ENCODE results near the gene SLC17A2. TPM values are rescaled to one million over a fixed set of nuclear protein-coding genes. Genes with fewer than 3 reads are reported as not detected.

SLC17A2 gene
- total RNA-seq, 4 donors from 2014 or later, result not detected

DNA sequence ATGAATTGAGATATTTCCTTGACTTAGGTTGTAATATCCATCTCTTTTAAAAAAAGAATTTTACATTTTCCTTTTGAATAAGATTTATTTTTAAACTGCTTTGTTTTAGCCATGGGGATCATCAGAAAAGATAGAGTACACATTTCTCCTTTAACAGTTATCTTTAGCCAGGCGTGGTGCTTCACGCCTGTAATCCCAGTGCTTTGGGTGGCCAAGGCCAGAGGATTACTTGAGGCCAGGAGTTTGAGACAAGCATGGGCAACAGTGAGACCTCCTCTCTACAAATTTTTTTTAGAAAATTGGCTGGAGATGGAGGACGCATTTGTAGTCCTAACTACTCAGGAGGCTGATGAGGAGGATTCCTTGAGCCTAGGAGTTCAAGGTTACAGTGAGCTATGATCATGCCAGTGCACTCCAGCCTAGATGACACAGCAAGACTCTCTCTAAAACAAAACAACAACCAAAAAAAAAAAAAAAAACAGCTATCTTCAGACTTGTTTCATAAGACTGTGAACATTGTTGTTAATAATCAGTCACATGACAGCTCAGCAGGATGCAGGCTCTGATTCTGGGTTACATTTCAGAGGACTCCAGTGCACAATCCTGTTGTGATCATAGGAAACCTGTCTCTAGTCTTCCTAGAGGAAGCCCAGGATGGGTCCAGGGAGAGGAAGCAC is 54.4 kb downstream of the SLC17A2 start:
- TF ChIP-seq, protein P1, sequence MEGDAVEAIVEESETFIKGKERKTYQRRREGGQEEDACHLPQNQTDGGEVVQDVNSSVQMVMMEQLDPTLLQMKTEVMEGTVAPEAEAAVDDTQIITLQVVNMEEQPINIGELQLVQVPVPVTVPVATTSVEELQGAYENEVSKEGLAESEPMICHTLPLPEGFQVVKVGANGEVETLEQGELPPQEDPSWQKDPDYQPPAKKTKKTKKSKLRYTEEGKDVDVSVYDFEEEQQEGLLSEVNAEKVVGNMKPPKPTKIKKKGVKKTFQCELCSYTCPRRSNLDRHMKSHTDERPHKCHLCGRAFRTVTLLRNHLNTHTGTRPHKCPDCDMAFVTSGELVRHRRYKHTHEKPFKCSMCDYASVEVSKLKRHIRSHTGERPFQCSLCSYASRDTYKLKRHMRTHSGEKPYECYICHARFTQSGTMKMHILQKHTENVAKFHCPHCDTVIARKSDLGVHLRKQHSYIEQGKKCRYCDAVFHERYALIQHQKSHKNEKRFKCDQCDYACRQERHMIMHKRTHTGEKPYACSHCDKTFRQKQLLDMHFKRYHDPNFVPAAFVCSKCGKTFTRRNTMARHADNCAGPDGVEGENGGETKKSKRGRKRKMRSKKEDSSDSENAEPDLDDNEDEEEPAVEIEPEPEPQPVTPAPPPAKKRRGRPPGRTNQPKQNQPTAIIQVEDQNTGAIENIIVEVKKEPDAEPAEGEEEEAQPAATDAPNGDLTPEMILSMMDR (IDR thresholded peaks at IDR 0.05; ENCODE audit: low read depth), result no peak

GRCh38 chr6:25875563-25875905 is 55.0 kb downstream of the SLC17A2 start:
- TF ChIP-seq, protein P1 (IDR thresholded peaks at IDR 0.05; ENCODE audit: low read depth), result no peak

DNA sequence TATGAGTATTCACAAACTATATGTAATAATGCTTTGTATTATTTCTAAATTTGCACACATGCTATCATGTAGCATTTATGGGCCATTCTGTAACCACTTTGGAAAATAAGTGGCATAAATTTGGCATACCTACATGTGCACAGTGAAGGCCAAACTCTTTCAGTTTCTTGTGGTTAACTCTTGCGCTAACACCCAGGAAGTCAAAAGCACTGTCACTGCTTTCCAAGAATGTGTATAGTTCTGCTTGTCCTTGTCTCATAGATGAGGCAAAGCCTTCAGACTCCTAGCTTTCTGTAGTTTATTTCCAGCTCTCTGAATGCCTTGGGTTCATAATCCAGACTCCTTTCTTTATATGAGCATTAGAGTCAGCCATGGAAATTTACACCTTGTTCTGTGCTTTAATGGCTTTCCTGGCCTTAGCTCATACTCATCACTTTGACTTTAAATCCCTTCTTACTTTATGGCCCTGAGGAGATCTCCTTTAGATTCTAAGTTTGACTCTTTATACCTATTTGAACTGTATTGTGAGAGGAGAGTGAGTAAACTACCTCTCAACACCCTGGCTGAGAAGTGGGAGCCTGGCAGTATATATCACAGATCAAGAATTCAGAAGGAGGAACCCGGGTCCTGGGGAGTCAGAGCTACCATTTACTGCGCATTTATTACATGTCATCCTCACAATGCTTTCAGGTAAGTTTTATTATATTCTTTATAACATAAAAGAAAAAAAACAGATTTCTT is 55.5 kb downstream of the SLC17A2 start:
- TF ChIP-seq, protein P1 (IDR thresholded peaks at IDR 0.05; ENCODE audit: low read depth), result no peak

- TF ChIP-seq, protein P1 (IDR thresholded peaks at IDR 0.05; ENCODE audit: low read depth), result no peak
Measured at GRCh38 chr6:25874118-25874517, 56.4 kb downstream of the SLC17A2 start, which contains the start of gene SLC17A3. SLC17A3 (minus strand) TSS chr6:25874243; CDS start chr6:25868387, 5,856 bp downstream.

- TF ChIP-seq, protein P1 (IDR thresholded peaks at IDR 0.05; ENCODE audit: low read depth), result no peak
Measured at GRCh38 chr6:25872814-25873213, 57.7 kb downstream of the SLC17A2 start.

DNA sequence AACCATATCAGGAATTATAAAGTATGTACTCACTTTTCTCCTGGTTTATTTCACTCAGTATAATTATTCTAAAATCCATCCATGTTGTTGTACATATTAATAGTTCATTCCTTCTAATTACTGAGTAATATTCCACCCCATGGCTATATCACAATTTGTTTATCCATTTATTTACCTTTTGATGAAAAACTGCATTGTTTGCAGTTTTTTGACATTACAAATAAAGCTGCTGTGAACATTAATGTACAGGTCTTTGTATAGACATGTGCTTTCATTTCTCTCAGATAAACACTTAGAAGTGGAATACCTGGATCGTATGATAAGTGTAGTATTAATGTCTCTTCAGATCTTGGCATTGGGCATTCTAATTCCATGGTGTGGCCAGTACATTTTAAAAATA is 60.7 kb downstream of the SLC17A2 start:
- TF ChIP-seq, protein P1 (IDR thresholded peaks at IDR 0.05; ENCODE audit: low read depth), result no peak

GRCh38 chr6:25868436-25869183 is 61.9 kb downstream of the SLC17A2 start:
- TF ChIP-seq, protein P1 (IDR thresholded peaks at IDR 0.05; ENCODE audit: low read depth), result no peak
